Left ventricle myocardium superior (tissue), 1 donor: Measurements from ENCODE around the gene AKR7A2. TPM values are rescaled to one million over a fixed set of nuclear protein-coding genes. Genes with fewer than 3 reads are reported as not detected.
A peak's percentile ranks its signal among the peaks of the same experiment; 100 is the strongest.
"Not testable (repeated sequence)": the region's sequence is repeated elsewhere in the genome, so short reads cannot be mapped to it uniquely, and the experiment has no call there.

Experiments
- ATAC-seq: fragments of 200-7000 bp; cut with Tn5 transposase; one replicate; pipeline ENCODE4 v1.9.1; 2020; ENCODE audit warnings: mild to moderate bottlenecking, moderate library complexity
- DNase-seq: peaks from one replicate; pipeline ENCODE4 v3.0.0-alpha.2; 2020
- intact Hi-C: fragments of 100-400 bp; cut with micrococcal nuclease; formaldehyde crosslinking; loops from one replicate; pipeline ENCODE4 v1.11.0; 2022
- total RNA-seq: library from RNA; stranded (reverse); fragmentation: NEBNext Ultra II Directional; extraction: Animal tissue kit (Norgen Biotek cat#: 25700); gene quantifications from one replicate; pipeline ENCODE4 v1.2.1, GENCODE V29; 2021
- donor health status: DM: no; HTN: yes; CAD: no; lungs with severe emphysema.

AKR7A2 gene
- total RNA-seq, 1 donor from 2014 or later, result 48.7 TPM

DNA sequence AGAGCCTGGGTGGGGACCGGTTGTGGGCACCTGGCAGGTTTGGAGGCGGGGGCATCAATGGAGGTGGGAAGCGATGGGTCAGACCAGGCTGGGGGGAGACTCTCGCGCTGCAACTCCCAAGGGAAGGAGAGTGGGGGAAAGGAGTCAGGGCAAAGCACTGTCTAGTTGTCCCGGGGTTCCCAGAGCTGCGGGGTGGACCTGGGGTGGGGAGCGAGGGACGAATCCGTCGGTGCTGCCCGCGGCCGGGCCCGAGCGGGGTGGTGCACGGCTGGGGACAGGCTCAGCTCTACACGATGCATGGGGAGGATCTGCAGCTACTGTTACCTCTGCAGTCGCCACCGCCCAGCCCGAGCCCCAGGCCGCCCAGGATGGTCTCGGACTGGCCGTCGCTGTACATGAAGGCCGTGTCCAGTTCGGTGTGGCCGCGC is 427 bp downstream of the AKR7A2 start:
- ATAC-seq (no peak), DNase-seq (no peak)
- intact Hi-C loops, result no loop called here

DNA sequence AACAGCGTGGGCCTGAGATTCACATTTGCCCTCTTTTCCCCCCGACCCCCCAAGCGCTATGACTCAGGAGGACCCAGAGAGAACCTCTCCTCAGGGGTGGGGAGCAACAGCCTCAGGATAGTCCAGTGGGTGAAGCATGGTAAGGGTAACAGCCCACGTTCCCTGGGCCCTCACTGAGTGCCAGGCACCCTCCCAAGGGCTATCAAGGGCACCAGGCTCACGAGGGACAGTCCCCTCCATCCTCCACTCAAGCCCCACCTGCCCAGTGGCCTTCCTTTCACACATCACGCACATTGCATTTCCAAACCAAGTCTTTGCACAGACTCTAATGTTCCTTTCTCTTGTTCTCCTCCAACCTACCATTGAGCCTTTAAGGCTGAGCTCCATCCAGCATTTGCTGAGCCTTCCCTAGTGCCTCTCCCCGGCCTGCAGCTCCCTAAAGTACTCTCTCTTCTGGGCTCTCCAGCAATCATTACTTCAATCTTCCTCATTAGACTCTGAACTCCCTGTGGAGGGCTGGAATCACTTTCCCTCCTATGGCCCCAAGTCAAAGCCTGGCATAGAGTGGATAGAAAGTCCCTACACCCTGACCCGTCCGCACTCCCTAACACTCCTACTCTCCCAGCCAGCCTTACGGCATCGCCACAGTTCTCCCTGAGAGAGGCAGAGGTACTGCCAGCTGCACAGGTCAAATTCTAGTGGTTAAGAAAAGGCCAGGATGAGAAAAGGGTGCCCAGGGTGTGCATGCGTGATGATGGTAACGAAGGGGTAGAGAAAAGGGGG is 1.0 kb downstream of the AKR7A2 start:
- DNase-seq, result no peak
- ATAC-seq, result no peak
- intact Hi-C loops, result no loop called here

DNA sequence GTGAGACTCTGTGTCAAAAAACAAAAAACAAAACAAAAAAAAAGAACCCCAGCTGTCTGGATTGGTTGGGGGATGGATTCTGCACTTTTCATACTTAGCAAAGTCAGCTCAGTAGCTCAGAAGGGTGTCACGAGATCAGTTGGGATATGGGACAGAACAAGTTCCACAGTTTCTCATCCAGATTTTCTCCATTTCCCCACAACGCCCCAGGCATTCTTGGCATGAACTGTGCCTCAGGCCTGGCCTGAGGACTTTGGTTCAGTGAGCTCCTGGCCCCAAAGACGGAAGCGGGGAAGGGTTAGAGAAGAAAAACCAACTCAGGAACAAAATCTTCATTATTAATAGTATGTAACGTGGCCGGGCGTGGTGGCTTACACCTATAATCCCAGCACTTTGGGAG is 1.9 kb downstream of the AKR7A2 start:
- ATAC-seq, result no peak
- intact Hi-C loops, result no loop called here
- no peak for DNase-seq

DNA sequence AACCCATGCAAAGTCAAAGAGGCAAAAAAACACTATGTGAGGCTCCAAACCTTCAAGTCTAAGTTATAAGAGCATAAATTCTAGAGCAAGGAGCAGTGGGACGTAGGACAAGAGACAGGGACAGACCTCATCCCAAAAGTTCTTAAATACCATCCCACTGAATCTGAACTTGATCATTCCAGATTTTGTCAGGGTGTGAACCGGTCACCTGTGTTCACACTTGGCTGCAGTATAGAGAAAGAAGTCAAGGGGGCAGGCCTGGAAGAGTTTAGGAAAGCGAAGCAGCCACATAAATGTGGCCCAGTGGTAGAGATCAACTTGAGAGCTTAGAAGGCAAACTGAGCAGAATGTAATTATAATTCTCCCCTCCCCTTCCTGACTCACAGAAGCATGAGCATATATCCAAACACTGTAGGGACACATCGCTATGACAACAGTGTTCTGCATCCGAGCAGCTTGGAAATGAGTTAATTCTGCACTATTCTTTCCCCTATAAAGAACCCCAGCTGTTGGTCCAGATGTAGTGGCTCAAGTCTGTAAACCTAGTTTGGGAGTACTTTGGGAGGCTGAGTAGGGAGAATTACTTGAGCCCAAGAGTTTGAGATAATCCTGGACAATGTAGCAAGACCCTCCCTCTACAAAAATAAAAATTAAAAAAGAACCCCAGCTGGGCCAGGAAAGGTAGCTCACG is 2.7 kb downstream of the AKR7A2 start:
- DNase-seq (no peak), ATAC-seq (no peak)
- intact Hi-C loops, result no loop called here

DNA sequence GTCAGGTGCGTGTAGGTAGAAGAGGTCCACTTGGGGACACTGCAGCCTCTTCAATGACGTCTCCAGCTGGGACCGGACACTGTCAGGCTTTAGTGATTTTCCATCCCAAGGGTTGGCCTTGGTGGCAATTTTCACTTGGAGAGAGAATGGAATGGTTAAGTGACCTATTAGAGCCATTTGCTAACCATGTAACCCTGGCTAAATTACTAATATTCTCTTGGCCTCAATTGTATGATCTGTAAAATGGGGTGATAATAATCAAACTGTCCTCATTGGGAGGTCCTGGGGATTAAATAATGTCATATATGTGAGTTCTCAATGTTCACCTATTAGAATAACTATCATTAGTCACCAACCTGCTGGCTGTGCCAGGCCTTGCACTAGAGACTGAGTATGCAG is 3.4 kb downstream of the AKR7A2 start:
- DNase-seq, result no peak
- ATAC-seq, result no peak
- intact Hi-C loops, result no loop called here

DNA sequence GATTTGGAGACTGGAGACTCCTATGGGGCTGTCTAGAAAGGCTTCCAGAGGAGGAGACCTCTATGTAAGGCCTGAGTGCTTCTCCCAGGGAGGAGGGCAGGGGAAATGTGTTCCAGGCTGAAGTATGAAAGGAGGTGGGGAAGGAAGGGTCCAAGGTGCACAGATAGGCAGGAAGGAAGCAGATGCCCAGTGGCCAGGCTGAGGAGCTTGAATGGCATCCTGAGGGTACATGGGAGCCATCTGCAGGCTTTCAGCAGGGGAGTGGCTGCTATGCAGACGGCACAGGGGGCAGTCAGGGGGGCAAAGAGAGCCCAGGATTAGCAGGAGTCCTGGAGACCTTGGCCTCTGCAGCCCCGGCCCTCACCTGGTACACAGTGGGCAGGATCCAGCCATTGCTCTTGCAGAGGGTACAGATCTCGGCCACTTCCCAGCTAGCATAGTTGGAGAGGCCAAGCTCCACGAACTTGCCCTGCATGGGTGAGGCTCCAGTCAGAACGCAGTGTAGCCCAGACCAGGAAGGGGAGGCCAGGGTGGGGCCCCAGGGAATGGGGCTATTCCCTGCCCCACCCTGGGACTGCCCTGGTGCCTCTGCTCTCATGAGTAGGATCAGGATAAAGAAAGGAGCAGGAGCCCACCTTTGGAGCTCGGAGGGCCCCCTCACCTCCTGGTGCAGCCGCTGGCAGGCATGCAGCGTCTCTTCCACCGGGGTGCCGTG is 4.0 kb downstream of the AKR7A2 start:
- no peak for DNase-seq
- no peak for ATAC-seq
- intact Hi-C loops, result no loop called here

DNA sequence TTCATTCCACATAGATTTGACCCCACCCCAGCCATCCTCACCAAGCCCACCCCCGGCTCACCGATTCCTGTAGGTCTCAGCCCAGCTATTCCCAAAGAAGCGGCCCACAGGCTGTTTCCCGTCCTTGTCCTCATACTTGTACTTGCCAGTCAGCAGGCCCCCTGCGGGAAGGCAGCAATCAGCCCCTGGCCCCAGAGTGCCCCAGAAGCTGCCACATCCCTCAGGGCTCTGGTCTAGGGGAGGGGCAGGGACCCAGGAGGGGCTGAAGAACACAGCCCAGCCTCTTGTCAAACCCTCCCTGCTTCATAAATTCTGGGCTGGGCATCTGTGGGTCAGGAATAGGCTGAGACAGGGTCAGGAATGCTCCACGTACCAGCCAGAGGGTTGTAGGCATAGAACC is 5.0 kb downstream of the AKR7A2 start:
- ATAC-seq, result no peak
- intact Hi-C loops, result no loop called here
- DNase-seq, result no peak

DNA sequence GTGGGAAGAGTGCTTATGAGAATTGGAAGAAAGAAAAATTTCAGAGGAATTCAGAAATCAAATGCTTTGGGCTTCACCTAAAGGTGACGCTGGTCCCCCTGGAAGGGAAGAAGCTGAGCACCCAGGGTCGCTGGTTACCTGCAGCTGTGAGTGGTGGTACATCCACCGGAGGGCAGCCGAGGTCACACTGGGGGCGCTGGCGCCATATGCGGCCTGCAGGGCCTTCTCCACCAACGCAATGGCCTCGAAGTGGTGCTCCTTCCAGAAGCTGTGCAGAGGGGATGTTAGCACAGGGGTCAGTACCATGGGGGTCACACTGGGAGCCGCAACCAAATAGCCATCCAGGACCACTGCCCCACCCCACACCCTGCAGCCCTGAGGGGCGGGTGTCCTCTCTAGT is 6.1 kb downstream of the AKR7A2 start:
- intact Hi-C loops, result no loop called here
- no peak for DNase-seq
- no peak for ATAC-seq

DNA sequence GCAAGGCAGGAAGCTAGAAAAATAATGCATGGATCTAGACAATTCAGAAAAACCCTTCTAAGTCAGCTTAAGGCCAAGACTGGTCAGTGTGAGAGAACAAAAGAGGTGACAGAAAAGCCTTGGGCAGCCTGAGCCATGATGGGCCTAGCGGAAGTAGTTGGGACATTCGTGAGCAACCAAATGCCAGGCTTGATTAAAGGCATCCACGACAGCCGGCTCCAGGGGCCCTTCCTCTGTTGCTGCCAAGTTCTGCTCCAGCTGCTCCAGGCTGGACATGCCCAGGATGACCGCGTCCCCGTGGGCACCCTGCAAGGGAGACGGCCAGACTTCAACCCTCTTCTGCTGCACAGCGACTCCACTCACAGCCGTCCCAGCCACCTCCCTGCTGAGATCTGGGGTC is 7.9 kb downstream of the AKR7A2 start:
- intact Hi-C loops, ATAC-seq, DNase-seq: not testable (repeated sequence)

DNA sequence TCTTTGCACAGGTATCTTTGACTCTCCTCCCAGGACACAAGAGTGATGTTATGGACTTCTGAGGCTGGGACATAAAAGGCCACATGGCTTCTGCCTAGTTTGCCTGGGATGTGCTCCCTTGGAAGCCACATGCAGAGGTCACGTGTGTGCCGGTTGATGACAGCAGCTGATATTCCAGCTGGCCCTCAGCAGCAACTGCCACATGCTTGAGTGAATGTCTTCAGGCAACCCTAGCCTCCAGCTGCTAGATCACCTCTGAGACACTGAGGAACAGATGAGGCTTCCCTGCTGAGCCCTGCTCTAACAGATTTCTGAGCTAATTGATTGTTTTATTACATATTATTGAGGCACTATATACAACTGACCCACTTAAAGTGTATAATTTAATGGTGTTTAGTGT is 11.7 kb downstream of the AKR7A2 start:
- DNase-seq, result no peak
- no peak for ATAC-seq
- intact Hi-C loops, result no loop called here

DNA sequence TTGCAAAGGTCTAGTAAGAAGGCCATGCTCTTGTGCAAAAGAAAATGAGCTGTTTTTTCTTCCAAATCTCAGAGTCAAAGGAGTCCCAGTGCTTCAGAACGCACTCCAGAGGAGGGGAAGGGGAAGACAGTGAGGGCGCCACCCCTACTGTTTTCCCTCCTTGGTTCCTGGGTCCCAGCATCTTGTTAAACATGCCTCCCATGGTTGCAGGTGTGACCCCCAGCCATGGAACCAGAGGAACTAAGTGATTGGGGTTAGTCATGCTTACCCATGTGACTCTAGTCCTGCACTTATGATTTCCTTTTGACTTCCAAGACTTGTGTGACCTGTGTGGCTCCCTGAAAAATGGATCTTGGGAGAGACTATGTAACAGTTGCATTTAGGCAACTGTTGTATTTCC is 17.3 kb downstream of the AKR7A2 start:
- intact Hi-C loops, result no loop called here
- ATAC-seq, result no peak
- DNase-seq, result no peak

DNA sequence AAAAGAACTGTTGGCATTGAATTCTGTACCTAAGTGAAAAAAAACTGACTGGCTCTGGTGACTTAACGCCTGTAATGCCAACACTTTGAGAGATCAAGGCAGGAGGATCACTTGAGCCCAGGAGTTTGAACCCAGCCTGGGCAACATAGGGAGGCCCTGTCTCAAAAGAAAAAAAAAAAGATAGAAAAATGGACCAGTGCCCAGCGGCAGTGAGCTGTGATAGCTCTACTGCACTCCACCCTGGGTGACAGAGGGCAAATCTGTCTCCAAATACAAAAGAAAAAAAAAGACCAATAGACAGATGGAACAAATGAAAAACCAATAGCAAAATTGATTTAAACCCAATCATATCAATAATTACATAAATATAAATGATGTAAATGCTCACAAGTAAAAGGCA is 22.7 kb downstream of the AKR7A2 start:
- DNase-seq, result no peak
- intact Hi-C loops, result no loop called here
- peak; percentile 63 for ATAC-seq

DNA sequence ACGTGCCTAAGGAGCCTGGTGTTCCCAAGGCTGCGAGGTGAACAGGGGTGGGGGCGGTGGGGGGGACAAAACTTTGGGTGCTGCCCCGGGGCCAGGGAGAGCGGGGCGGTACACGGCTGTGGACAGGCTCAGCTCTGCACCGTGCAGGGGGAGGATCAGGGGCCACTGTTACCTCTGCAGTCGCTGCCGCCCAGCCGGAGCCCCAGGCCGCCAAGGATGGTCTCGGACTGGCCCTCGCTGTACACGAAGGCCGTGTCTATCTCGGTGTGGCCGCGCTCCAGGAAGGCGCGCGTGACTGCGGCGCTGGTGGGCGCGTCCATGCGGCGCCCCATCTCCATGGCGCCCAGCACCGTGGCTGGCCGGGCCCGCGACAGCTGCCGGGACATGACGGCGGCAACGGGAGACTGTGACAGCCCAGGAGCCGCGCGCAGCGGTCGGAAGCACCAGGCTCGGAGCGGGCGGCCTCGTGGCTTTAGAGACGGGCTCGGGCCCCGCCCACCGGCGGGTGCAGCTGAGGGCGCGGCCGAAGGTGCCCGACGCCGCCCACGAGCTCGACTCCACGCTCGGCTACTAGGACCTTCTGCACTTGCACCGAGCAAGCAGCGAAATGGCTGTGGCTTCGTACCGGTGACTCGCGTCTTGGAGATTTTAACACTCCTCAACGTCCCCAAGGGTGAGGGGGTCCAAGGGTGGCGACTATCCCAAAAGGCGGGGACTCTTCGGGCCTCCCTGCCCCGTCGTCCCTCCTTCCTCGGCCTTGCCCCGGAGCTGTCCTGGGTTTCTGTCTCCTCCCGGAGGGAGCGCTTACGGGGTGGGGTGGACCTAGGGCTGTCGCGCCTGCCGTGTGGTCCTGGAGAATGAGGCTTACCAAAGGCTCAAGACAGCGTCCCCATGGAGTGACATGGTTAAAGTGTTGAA is 23.4 kb downstream of the AKR7A2 start, which contains the start of gene AKR7A3:
Gene AKR7A3 (minus strand): TSS at position 447 of the 918 bp plus-strand sequence. CDS start 61 bp downstream, at position 386.
- intact Hi-C loops, result not testable (repeated sequence)
- peak; percentile 74 for DNase-seq
- peak; percentile 93 for ATAC-seq

DNA sequence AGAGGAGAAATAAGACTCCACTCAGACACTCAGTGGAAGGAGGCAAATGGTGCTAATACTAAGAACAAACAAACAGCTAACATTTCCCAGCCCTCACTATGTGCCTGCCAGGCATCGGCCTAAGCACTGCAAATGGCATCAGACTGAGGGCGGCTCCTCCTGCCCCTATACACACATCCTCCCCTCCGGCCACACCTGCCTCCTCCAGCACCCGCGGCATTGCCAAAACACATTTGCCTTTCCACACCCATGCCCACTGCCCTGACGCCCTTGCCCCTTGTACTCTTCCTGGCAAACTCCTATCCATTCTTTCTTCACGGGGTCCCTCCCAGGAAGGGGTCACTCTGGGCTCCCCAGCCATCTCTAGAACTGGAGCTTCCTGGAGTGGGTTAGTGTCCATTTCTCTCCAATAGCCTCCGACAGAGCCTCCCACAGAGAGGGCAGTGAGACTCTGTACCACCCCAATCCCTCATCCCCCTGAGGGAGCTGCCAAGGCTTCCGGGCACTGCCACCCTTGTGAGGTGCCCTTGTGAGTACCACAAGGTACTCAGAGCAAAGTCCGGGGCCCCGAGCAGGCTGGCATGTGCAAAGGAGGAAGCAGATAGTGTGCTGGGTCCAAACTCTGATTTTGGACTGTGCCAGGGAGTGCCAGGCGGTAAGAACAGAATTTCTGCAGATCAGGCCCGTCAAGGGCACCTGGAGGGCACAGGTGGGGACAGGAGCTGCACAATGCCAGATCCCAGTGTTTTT is 24.3 kb downstream of the AKR7A2 start:
- DNase-seq (no peak), ATAC-seq (no peak)
- intact Hi-C loops, result no loop called here

DNA sequence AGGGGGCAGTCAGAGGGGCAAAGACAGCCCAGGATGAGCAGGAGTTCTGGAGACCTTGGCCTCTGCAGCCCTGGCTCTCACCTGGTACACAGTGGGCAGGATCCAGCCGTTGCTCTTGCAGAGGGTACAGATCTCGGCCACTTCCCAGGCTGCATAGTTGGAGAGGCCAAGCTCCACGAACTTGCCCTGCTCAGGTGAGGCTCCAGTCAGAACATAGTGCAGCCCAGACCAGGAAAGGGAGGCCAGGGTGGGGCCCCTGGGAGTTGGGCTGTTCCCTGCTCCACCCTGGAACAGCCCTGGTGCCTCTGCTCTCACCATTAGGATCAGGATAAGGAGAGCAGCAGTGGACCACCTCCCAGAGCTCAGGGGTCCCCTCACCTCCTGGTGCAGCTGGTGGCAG is 26.1 kb downstream of the AKR7A2 start:
- intact Hi-C loops, DNase-seq, ATAC-seq: not testable (repeated sequence)

DNA sequence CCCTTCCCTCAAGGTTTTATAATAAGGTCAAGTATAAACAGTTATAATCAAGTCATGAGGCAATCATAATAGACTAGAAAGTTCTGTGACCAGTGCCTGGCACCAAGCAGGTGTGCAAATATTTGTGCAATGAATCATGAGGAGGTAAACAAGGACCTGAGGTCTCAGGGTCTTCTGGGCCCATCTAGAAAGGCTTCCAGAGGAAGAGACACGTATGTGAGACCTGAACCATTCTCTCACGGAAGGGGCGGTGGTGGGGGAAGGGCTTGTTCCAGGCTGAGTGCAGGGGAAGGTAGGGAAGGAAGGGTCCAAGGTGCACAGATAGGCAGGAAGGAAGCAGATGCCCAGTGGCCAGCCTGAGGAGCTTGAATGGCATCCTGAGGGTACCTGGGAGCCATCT is 26.6 kb downstream of the AKR7A2 start:
- intact Hi-C loops, DNase-seq, ATAC-seq: not testable (repeated sequence)

DNA sequence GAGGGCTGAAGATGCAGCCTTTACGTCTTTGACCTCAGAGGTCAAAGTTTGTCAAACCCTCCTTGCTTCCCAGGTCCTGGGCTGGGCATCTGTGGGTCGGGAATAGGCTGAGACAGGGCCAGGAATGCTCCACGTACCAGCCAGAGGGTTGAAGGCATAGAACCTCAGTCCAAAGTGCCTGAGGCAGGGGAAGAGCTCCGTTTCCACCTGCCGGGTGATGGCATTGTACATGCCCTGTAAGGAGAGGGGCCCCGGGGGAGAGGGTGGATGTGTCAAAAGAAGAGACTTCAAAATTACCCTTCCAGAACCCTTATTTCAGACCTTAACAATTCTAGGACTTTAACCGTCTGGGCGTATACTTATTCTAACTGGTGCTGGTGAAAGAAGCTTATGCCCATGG is 27.1 kb downstream of the AKR7A2 start:
- ATAC-seq, result no peak
- intact Hi-C loops, result no loop called here
- no peak for DNase-seq

DNA sequence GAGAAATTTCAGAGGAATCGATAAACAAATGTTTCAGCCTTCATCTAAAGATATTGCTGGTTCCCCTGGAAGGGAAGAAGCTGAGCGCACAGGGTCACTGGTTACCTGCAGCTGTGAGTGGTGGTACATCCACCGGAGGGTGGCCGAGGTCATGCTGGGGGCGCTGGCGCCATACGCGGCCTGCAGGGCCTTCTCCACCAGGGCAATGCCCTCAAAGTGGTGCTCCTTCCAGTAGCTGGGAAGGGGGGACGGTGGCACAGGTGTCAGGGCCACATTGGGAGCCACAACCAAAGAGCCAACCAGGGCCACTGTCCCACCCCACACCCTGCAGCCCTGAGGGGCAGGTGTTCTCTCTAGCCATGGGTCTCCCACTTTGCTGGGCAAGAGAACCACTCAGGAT is 28.1 kb downstream of the AKR7A2 start:
- ATAC-seq, result no peak
- intact Hi-C loops, result no loop called here
- no peak for DNase-seq
